KOPT-K1 (cell line): ENCODE data around the gene MAP3K1.
"Not testable (repeated sequence)": the region's sequence is repeated elsewhere in the genome, so short reads cannot be mapped to it uniquely, and the experiment has no call there.

Experiments
- H3K27ac ChIP-seq: fragments of 200-600 bp; sonication (generic); 2 replicates; pipeline ENCODE4 v1.5.1; 2016; ENCODE audit warnings: antibody characterized with exemption, mild to moderate bottlenecking, low read depth, low read length; ENCODE audit not compliant: poor library complexity, severe bottlenecking
- H3K36me3 ChIP-seq: fragments of 200-600 bp; sonication (generic); 2 replicates; pipeline ENCODE4 v1.5.1; 2017; ENCODE audit warnings: antibody characterized with exemption, mild to moderate bottlenecking, low read length, moderate library complexity; ENCODE audit not compliant: insufficient read depth
- H3K9me3 ChIP-seq: fragments of 200-600 bp; sonication (generic); 2 replicates; pipeline ENCODE4 v1.5.1; 2017; ENCODE audit warnings: antibody characterized with exemption, low read length, mild to moderate bottlenecking; ENCODE audit not compliant: insufficient read depth, poor library complexity, severe bottlenecking

MAP3K1 gene

GRCh38 chr5:56814963-56815657 lies at the start of gene MAP3K1:
Gene MAP3K1, plus strand, starts transcription at chr5:56815549. Its CDS starts 25 bp downstream, at chr5:56815574.
- peak within 1 kb of the TSS; percentile 51 for H3K27ac ChIP-seq
- no peaks in the 10 kb centered on the region for H3K36me3 ChIP-seq

GRCh38 chr5:56766926-56767325 lies 48.4 kb upstream of the MAP3K1 start:
- Histone ChIP-seq H3K9me3 (no peaks in the 10 kb centered on the region), H3K27ac (no peak overlapping the region), H3K36me3 (no peaks in the 10 kb centered on the region)

More at GRCh38 chr5:56814963-56815657, at the start of gene MAP3K1:
- H3K9me3 ChIP-seq = no peaks in the 10 kb centered on the region

GRCh38 chr5:56769875-56770604 lies 45.3 kb upstream of the MAP3K1 start:
- Histone ChIP-seq H3K36me3 (no peaks in the 10 kb centered on the region), H3K9me3 (no peaks in the 10 kb centered on the region), H3K27ac (no peak overlapping the region)

DNA sequence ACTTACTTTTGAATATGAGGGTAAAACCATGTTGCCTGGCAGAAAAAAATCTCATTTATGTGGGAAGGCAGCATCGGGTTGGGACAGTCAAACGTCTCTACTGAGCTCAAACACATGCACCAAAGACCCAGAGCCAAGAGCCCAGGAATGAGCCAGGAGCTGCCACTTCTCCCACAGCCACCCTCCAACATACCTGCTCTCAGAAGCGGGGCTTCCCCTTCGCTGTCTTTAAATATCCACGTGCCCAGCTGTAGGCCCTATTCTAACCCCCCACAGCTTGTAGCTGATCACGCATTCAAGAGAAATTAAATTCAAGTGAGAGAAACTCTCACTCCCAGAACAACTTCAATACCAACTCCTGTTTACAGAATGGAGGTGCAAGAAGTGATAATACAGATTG lies 42.6 kb upstream of the MAP3K1 start:
- no peaks in the 10 kb centered on the region for H3K36me3 ChIP-seq
- no peak overlapping the region for H3K27ac ChIP-seq

DNA sequence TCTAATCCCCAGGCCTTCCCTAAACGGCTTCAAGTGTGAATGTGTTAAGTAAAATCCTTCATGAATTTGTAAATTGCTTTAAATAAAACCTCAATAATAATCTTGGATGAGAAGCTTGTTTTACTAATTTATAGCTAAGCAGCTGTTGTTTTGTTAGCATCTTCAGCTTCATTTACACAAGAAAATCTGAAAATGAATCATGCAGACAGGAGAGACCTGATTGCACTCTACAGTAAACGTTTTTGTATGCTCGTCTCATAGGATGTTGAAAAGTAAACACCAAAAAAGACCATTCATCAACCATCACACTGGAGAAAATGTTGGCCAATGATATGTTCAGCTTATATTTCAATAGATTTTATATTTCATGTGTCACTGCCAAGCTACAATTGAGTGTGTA lies 40.4 kb upstream of the MAP3K1 start:
- H3K36me3 ChIP-seq = no peaks in the 10 kb centered on the region
- no peak overlapping the region for H3K27ac ChIP-seq
- H3K9me3 ChIP-seq = no peaks in the 10 kb centered on the region

More for the DNA sequence above, 42.6 kb upstream of the MAP3K1 start:
- H3K9me3 ChIP-seq = no peaks in the 10 kb centered on the region

GRCh38 chr5:56776212-56776846 lies 39.0 kb upstream of the MAP3K1 start:
- H3K27ac ChIP-seq, H3K9me3 ChIP-seq, H3K36me3 ChIP-seq: not testable (repeated sequence)

DNA sequence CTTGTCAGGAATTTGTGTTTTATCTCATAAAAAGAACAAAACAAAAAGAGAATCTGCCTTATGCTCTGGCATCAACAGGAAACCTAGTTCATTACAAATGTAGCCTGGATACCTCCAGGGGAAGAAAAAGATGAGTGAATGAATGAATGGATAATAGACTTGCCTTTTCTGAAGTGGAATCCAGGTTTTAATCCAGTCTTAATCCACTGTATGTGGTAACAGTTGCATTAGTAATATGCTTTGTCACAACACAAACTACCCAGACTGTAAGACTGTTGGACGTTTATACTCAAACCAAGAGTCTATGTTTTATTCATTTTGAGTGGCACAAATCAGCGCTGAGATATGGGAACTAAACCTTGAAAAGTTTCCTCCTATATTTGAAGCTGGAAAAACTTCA lies 32.1 kb upstream of the MAP3K1 start:
- Histone ChIP-seq H3K27ac (no peak overlapping the region), H3K9me3 (no peaks in the 10 kb centered on the region), H3K36me3 (no peaks in the 10 kb centered on the region)

DNA sequence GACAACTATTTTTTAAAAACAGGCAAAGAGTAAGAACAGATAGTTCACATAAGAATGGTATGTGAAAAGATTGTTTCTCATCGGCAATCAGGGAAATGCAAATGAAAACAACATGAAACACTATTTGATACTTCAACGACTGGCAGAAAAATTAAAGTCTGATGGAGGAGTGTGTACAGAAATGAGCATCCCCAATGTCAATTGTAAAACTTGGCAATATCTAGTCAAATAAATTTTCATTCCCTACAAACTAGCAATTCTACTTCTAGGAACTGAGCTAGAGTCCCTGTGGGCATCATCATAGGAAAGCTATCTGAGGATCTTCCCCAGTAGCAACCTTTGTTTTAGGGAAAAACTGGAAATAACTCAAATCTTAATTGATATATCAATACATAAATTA lies 29.0 kb upstream of the MAP3K1 start:
- no peaks in the 10 kb centered on the region for H3K9me3 ChIP-seq
- H3K36me3 ChIP-seq = no peaks in the 10 kb centered on the region
- no peak overlapping the region for H3K27ac ChIP-seq

- H3K36me3 ChIP-seq = no peaks in the 10 kb centered on the region
- no peaks in the 10 kb centered on the region for H3K9me3 ChIP-seq
- no peak overlapping the region for H3K27ac ChIP-seq
These were observed 24.0 kb upstream of the MAP3K1 start for GRCh38 chr5:56791396-56791795.

- no peaks in the 10 kb centered on the region for H3K36me3 ChIP-seq
- no peaks in the 10 kb centered on the region for H3K9me3 ChIP-seq
- no peak overlapping the region for H3K27ac ChIP-seq
These were observed 16.8 kb upstream of the MAP3K1 start for GRCh38 chr5:56798521-56798920.

GRCh38 chr5:56800186-56800585 lies 15.2 kb upstream of the MAP3K1 start:
- Histone ChIP-seq H3K9me3 (no peaks in the 10 kb centered on the region), H3K36me3 (no peaks in the 10 kb centered on the region), H3K27ac (no peak overlapping the region)

GRCh38 chr5:56801256-56801655 lies 14.1 kb upstream of the MAP3K1 start:
- H3K36me3 ChIP-seq = no peaks in the 10 kb centered on the region
- H3K27ac ChIP-seq = no peak overlapping the region
- no peaks in the 10 kb centered on the region for H3K9me3 ChIP-seq

DNA sequence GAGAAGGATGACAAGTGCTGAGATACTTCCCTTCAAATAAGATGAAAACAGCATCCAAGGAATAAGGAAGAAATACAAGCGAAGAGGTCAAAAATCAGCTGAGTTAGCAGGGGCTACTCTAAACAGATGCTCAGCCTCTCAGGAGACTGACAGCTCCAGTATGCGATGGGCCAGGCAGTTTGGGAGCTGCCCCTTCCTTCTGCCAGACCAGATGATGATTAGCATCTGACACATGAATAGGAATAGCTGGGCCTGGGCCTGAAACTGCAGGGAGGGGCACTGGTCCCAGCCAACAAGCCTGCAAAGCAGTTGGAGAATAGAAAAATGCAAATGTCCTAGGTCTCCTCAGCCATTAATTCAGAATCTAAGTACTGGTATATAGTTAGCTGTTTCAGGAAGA lies 13.1 kb upstream of the MAP3K1 start:
- Histone ChIP-seq H3K27ac (no peak overlapping the region), H3K9me3 (no peaks in the 10 kb centered on the region)

GRCh38 chr5:56803025-56803424 lies 12.3 kb upstream of the MAP3K1 start:
- no peaks in the 10 kb centered on the region for H3K36me3 ChIP-seq
- no peak overlapping the region for H3K27ac ChIP-seq
- no peaks in the 10 kb centered on the region for H3K9me3 ChIP-seq

More for the DNA sequence above, 13.1 kb upstream of the MAP3K1 start:
- H3K36me3 ChIP-seq = no peaks in the 10 kb centered on the region

- Histone ChIP-seq H3K36me3 (no peaks in the 10 kb centered on the region), H3K27ac (no peak overlapping the region), H3K9me3 (no peaks in the 10 kb centered on the region)
These were observed 11.5 kb upstream of the MAP3K1 start for GRCh38 chr5:56803894-56804293.
